NOMO-1 (cell line): ENCODE results near the gene GOLGA6L7.
"Not testable (repeated sequence)": the region's sequence is repeated elsewhere in the genome, so short reads cannot be mapped to it uniquely, and the experiment has no call there.

ENCODE experiments used
- DNase-seq, 2 experiments: peaks; one replicate each; lab custom pipeline; 2025; ENCODE audit not compliant: unreplicated experiment in 2 of 2; lab: John Stamatoyannopoulos, UW

Gene GOLGA6L7

DNA sequence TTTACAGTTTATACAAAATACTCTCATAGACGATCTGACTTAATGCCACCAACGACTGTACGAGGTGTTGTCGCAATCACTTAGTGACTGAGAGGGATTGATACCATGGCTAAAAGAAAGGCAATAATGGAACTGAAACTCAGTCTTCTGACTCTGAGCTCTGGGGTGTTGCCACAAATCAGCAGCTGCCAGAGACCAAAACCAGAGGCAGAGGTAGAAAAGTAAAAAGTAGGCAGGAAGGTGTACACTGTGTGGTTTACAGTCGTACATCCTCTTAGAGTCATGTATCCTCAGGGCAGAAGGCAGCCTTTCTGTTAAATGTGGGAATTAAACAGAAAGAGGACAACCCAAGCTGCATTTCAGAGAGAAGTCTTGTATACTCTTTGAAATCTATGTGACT is 1.2 kb downstream of the GOLGA6L7 start:
- peak in 1 of 2 experiments; percentile 22 for DNase-seq

DNA sequence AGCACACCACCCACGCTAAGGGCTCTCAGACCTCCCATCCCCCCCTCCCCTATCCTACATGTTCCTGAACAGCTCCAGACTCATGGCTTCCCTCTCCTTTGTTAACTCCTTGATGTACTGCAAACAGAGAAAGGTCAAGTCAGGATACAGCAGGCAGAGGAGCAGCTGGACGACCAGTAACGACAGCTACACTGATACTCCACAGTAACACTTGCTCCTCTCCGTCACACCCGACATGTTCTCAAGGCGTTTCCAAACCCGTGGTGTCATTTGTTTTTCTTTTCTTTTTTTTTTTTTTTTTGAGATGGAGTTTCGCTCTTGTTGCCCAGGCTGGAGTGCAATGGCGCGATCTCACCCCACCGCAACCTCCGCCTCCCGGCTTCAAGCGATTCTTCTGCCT is 4.3 kb downstream of the GOLGA6L7 start:
- DNase-seq: not testable (repeated sequence)

DNA sequence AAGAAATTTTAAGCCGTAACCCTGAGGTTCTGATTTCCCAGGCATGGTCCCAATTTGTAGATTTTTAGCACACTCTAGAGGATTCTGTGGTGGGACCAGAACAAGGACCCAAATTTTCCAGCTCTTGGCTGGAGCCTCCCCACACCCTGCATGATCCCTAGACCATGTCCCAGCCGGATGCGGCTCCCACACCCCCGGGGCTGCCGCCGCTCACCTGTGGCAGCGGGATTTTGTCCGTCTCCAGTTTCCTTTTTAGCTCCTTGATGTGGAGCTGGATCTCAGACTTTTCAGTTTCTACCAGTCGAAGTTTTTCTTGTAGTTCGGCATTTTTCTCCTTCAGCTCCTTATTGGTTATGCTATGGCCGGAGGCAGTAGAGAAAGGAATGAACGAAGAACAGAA is 4.9 kb downstream of the GOLGA6L7 start:
- DNase-seq: not testable (repeated sequence)

DNA sequence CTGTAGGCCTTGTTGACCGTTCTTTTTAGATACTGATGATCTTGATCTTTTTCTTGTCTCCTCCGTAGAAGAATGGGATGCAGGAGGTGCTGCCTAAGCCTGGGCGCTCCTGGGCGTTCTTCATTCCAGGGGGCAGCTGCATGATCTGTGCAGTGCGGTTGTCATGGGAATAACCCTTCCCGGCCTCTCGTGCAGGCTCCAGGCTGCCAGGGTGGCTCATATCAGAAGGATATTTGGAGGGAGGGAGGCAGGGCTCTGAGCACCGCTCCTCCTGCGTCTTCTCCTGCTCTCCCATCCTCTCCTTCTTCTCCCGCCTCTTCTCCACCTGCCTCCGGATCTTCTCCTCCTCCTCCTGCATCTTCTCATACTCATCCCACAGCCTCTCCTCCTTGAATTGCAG is 6.2 kb downstream of the GOLGA6L7 start:
- DNase-seq: not testable (repeated sequence)

DNA sequence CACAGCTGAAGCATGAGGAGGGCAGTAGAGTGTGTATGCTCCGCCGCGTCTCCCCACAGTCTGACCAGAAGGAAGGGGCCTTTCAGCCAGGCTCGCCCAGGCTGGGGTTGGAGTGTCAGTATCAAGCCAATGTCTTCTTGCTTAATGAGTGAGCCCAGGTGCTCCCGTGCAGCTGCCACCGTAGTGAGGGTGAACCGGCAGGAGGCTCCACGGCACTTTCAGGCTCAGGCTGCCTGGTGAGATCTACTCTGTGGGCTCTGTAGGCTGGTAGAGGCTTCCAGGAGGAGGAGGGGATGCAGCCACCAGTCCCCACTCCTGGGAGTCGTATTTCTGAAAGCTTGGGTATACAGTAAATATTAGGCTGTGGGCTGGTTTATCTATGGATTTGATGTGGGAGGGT is 8.2 kb downstream of the GOLGA6L7 start:
- not testable (repeated sequence) for DNase-seq

DNA sequence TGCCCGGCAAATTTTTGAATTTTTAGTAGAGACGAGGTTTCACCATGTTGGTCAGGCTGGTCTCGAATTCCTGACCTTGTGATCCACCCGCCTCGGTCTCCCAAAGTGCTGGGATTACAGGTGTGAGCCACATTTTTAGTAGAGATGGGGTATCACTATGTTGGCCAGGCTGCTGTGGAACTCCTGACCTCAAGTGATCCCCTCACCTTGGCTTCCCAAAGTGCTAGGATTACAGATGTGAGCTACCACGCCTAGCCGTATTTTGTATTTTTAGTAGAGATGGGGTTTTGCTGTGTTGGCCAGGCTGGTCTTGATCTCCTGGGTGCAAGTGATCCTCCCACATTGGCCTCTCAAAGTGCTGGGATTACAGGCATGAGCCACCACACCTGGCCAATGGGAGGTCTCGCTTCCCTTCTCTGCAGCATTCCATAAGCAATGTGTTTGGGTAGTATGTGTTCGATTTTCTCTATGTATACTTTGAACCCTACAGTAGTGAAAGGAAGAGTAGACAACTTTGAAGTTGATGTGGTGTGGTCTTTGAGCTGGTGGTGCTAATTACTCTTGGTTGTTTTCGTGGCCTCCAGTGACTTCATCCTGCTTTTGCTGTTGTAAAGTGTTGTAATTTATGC is 13.4 kb downstream of the GOLGA6L7 start:
- not testable (repeated sequence) for DNase-seq

DNA sequence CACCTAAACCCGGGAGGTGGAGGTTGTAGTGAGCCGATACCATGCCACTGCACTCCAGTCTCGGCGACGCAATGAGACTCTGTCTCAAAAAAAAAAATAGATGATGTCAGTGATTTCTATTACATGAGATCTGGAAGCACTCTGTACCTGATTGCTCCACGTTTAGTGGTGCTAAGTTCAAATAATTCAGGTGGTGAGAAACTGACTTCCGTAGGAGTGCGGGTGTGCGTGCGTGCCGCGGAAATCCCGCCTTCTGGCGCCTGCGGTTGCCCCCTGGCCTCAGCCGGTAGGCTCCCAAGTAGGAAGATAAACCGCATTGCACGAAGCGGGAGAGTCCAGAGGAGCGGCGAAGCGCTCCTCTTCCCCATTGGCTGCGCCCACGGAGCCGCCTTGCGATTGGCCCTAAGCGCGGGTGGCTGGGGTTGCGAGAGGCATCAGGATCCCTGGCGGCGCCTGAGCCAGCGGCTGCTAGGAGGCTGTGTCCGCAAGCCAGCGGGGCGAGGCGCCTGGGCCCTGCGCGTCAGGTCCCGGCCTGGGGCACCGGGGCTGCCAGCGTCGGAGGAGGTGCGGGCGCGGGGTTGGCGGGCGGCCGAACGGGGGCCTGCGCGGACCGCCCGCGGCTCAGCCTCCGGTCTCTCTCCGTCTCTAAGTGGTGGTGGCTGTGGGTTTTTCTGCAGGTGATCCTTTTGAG is 16.4 kb downstream of the GOLGA6L7 start:
- DNase-seq: peak; percentile 82 to 91

DNA sequence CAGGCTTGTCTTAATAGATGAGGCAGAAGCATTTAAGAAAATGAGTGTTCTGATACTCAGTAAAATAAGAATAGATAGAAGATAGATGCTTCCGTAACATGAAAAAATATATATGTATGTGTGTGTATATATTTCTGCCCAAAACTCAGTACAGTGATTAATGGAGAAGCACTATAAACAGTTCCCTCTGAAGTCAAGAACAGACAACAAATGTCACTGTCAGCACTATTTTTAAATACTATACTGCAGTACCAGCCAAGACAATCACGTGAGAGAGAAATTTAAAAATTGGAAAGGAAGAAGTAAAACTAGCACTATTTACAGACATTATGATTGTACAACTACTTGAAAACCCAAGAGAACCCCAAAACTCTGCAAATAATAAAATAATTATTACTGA is 27.0 kb downstream of the GOLGA6L7 start:
- DNase-seq: not testable (repeated sequence)

DNA sequence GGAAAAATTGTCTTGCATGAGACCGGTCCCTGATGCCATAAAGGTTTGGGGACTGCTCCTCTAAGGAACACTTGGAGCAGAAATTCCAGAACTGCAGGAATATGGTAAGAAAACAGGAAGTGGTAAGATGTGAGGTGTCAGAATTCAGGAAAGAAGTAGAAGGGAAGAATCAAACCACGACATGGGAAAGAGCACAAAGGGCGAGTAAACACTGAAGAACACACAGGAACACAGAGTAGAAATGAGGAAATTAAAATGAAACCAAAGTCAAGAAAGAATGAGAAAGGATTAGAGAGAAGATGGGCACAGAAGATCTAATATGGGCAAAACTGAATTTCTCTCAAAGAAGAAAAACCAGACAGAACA is 28.5 kb downstream of the GOLGA6L7 start:
- not testable (repeated sequence) for DNase-seq

DNA sequence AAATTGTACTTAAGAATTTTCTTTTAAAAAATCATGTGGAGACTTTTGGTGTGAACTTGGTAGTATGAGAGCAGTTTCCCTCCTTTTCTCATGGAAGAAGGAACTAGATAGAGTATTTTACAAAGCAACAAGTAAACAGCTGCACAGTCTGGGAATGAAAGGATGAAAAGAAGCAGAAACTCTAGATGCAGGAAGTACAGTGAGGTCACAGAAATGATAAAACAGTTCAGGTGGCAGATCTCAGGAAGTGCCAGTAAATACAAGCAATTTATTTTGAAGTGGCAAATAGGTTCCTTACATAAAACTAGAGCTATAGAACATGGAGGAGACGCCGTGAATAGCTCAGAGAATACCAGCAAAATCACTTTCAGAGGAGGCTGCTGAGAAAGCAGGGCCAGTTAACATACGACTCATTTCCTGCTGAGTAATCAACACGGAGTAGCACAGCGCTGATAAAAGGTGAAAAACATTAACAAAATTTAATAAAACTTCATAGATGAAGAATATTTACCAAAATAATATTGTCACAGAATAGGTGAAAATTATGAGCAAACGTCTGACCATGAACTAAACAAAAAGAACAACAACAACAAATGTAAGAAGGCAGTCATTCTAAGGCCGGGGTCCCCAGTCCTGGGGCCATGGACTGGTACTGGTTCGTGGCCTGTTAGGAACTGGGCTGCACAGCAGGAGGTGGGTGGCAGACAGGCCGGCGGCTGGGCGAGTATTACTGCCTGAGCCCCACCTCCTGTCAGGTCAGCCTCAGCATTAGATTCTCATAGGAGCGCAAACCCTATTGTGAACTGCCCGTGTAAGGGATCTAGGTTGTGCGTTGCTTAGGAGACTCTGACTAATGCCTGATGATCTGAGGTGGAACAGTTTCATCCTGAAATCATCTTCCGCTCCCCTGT is 29.2 kb downstream of the GOLGA6L7 start:
- DNase-seq: not testable (repeated sequence)

DNA sequence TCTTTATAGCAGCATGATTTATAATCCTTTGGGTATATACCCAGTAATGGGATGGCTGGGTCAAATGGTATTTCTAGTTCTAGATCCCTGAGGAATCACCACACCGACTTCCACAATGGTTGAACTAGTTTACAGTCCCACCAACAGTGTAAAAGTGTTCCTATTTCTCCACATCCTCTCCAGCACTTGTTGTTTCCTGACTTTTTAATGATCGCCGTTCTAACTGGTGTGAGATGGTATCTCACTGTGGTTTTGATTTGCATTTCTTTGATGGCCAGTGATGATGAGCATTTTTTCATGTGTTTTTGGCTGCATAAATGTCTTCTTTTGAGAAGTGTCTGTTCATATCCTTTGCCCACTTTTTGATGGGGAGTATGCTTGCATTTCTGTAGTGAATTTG is 30.3 kb downstream of the GOLGA6L7 start:
- not testable (repeated sequence) for DNase-seq

DNA sequence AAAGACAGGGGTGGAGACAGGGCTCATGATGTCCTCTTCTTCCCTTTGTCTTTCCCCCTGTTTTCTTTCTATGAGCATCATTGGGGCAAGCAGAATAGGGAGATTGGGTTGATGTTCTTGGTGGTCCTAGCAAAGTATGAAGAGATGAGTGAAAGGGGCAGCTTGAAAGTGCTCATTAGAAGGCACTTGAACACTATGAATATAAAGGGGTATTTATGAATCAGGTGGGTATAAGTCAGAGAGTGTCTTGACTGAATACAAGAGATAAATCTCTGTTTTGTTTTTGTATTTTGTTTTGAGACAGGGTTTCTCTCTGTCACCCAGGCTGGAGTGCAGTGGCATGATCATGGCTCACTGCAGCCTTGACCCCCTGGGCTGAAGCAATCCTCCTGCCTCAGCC is 34.4 kb downstream of the GOLGA6L7 start:
- not testable (repeated sequence) for DNase-seq

DNA sequence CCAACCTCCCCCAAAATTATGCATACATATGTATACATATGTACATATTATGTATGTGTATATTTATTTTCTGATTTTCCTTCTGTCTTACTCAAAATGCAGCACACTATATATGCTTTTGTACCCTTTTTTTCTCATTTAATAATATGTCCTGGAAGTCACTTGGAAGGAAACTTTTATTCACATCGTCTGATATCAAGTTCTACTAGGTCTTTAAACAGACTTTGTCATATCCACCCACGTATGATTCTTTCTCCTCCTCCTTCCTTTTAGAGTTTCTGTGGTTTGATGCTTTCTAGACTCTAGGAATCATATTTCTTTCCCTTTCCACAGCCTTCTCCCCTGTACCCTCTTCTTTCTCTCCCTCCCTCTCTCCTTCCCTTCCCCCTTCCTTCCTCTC is 35.1 kb downstream of the GOLGA6L7 start:
- DNase-seq: not testable (repeated sequence)

DNA sequence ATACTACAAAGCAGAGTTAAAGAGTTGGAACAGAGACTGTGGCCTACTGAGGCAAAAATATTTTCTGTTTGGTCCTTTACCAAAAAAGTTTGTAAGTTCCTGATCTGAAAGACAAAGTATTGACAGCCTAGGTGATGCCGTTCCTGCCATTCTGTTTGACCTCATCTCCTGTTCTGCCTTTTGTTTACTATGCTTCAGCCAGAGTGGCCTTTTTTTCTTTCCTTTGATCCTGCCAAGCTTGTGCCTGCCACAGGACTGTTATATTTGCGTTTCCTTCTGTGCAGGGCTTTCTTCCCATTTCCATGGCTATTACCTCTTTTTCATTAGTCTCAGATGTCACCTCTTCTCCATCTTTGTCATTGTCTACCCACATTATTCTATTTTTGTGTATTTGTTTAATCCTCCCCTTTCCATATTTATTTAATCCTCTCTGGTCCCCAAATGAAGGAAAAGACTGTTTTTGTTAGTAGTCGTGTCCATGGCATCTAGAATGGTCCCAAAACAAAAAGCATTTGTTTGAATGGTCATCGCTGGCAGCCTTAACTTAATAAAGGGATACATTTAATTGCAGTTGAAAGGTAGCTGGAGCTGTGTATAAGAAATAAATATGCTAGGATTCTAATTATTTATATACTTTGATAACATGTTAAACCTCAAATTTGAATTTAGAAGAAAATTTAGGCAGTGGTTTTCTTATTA is 36.4 kb downstream of the GOLGA6L7 start:
- DNase-seq: not testable (repeated sequence)

DNA sequence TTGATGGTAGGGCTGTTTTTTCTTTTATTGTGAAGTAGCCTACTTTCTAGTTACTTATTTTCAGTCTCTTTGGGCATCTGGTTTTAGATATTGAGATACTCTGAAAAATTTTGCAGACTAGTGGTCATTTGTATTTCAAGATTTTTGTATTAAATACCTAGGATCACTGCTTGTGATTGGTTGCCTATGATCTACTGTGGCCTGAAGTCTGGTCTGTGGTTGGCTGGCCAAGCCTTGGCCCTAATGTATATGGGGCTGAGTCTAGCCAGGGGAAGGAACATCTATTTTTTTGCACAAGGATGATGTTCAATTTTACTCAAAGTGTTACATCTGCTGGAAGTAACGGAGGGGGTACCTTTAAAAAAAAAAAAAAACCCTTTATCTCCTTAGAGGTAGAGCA is 38.0 kb downstream of the GOLGA6L7 start:
- not testable (repeated sequence) for DNase-seq

DNA sequence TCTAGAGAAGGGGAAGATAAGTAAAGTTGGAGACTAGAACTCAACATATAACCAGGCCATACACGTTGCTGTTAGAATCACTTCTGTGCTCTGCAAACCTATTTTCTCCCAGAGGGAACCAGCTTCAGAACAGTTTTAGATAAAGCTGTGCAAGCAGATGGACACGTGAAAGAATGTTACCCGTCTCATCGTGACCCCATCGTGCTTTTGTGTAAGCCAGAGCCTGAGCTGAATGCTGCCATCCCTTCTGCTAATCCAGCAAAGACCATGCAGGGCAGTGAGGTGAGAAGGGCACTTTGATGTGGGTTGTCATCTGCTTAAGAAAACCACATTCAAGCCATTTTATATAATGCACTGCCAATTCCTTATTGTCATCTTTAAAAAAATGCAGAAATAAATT is 40.3 kb downstream of the GOLGA6L7 start:
- DNase-seq: not testable (repeated sequence)

DNA sequence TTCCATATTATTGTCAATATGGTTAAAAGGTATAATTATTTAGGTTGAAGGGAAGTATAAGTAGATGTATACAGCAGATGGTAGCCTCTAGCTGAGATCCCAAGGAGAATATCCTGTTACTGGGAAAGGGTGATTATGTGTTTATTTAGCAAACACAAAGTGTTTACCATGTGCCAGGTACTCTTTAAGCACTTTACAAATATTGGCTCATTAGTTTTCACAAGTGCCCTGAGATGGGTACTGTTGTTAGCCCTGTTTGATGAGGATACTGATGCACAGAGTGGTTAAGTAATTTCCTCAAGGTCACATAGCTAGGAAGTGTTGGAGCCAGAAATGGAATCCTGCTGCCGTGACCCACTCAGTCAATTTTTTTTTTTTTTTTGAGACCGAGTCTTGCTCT is 48.1 kb downstream of the GOLGA6L7 start:
- DNase-seq: not testable (repeated sequence)

DNA sequence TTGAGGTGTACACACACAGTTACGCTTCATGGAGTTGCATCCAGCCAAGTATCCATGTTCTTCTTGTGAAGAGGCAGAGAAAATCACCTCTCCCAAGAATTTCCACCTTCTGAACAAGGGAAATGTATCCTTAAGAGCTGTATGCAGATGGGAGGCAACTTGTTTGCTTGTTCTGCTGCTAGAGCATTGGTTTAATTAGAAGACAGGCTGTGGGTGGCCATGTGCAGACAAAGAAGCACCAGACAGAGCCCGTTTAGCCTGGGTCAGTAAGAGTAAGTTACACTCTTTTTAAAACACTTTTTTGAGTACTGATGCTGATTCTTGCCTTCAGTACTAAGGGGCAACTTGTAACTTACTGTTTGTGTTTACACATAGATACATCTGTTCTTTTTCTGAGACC is 50.2 kb downstream of the GOLGA6L7 start:
- not testable (repeated sequence) for DNase-seq

DNA sequence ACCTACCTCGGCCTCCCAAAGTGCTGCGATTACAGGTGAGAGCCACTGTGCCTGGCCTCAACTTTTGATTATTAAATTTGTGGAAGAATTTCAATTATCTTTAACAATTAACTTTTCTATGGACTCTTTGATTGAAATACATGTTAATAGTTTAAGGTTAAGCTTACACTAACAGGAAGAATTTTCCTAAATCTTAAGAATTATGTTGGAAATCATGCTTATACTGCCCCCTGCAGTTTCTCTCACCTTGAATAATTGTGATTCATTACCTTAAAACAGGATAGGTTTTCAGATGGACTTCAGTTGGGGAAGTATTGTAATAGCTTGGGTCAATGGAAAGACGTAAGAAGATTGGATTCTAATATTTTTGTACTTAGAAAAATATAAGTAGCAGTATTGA is 54.2 kb downstream of the GOLGA6L7 start:
- not testable (repeated sequence) for DNase-seq
